GM12801 (cell line): Measurements from ENCODE around the gene NEK11.

Source experiments
- CTCF ChIP-seq: IDR thresholded peaks from one replicate; pipeline ENCODE4 v1.5.1; 2011; ENCODE audit warnings: control low read depth; ENCODE audit not compliant: insufficient read length; ENCODE audit errors: extremely low read depth

The NEK11 gene

GRCh38 chr3:131026321-131027151 lies at the start of gene NEK11, which contains the start of gene ASTE1:
NEK11 (plus strand) TSS chr3:131026877; CDS start chr3:131029709, 2,832 bp downstream.
ASTE1 (minus strand) TSS chr3:131026825; CDS start chr3:131025306, 1,519 bp downstream.
- no peak for TF ChIP-seq CTCF

GRCh38 chr3:130979117-130979516 lies 47.6 kb upstream of the NEK11 start:
- no peak for TF ChIP-seq CTCF

- no peak for TF ChIP-seq CTCF
These were observed 45.2 kb upstream of the NEK11 start for GRCh38 chr3:130981469-130981868.

GRCh38 chr3:130990282-130990681 lies 36.4 kb upstream of the NEK11 start:
- no peak for TF ChIP-seq CTCF

- no peak for TF ChIP-seq CTCF
These were observed 35.6 kb upstream of the NEK11 start for GRCh38 chr3:130991126-130991525.

GRCh38 chr3:130992344-130992743 lies 34.3 kb upstream of the NEK11 start:
- TF ChIP-seq CTCF: no peak

- no peak for TF ChIP-seq CTCF
These were observed 29.4 kb upstream of the NEK11 start for GRCh38 chr3:130997289-130997688.
